ENCODE results near the gene RASAL2. TPM values are rescaled to one million over a fixed set of nuclear protein-coding genes. Genes with fewer than 3 reads are reported as not detected.

The RASAL2 gene
- total and polyA plus RNA-seq, 4 donors, result 21.6 to 32.6 (median 28.7) TPM

DNA sequence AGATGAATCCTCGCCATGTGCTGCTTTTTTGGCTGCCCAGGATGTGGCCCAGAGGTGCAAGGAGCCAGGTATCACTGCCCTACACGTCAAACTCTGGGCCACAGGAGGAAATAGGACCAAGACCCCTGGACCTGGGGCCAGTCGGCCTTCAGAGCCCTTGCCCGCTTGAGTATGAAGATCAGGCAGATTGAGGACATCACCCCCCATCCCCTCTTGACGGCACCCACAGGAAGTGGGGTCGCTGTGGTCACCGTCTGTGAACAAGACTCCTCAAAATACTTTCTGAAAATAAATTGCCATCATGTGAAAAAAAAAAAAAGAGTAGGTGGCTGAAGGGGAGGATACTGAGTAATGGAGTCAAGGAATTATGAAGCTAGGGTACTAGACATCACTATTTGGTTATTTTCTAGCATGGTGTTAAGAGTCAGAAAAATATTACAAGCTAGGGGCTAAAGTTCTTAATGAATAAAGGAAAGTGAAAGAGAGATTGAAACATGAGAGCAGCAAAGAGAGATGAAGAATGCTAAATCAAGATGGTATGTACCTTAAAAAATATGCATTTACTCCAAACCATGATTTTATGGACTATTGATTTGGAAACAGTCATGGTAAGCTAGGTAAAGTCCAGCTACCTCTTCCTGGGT, 318.0 kb downstream of the RASAL2 start:
- Histone ChIP-seq H3K27ac (ENCODE audit: low read depth, low read length) (no peak overlapping the region), H3K36me3 (ENCODE audit: control insufficient read depth, insufficient read depth, low read length) (no peaks in the 10 kb centered on the region), H3K4me3 (ENCODE audit: low read depth, low read length) (no peak overlapping the region), H3K4me1 (ENCODE audit: control insufficient read depth, insufficient read depth, low read length) (no peaks in the 10 kb centered on the region), H3K27me3 (ENCODE audit: control insufficient read depth, insufficient read depth, low read length) (no peaks in the 10 kb centered on the region), H3K9me3 (ENCODE audit: control insufficient read depth, insufficient read depth, low read length) (peaks cover 10% of the 10 kb centered on the region)
- DNase-seq (ENCODE audit: low read depth in 4 of 6, low spot score in 6 of 6), result no peak
- WGBS (ENCODE audit: insufficient coverage), result 96% methylated on average over 4 of the region's 7 CpGs

DNA sequence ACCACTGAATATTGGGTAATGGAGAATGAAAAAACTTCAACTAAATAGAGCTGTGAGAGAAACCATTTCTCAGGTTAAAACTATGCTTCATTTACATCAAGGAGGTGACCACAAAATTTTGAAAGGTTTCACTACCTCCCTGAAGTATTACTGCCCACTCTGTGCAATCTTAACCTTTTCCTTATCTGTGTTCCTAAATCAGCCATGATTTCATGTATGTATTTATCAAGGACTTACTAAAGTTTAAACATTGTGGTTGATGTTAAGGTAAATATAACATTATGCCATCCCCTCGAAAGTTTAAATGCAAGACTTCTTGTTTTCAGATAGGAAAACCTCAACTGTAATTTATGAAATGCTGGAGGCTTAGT, 318.5 kb downstream of the RASAL2 start:
- Histone ChIP-seq H3K36me3 (ENCODE audit: control insufficient read depth, insufficient read depth, low read length) (no peaks in the 10 kb centered on the region), H3K9me3 (ENCODE audit: control insufficient read depth, insufficient read depth, low read length) (peaks cover 12% of the 10 kb centered on the region), H3K27me3 (ENCODE audit: control insufficient read depth, insufficient read depth, low read length) (no peaks in the 10 kb centered on the region), H3K4me1 (ENCODE audit: control insufficient read depth, insufficient read depth, low read length) (no peaks in the 10 kb centered on the region), H3K27ac (ENCODE audit: low read depth, low read length) (no peak overlapping the region), H3K4me3 (ENCODE audit: low read depth, low read length) (no peak overlapping the region)
- no CpG with 5 or more reads among the region's 1 CpG for WGBS (ENCODE audit: insufficient coverage)
- DNase-seq (ENCODE audit: low read depth in 4 of 6, low spot score in 6 of 6), result no peak

DNA sequence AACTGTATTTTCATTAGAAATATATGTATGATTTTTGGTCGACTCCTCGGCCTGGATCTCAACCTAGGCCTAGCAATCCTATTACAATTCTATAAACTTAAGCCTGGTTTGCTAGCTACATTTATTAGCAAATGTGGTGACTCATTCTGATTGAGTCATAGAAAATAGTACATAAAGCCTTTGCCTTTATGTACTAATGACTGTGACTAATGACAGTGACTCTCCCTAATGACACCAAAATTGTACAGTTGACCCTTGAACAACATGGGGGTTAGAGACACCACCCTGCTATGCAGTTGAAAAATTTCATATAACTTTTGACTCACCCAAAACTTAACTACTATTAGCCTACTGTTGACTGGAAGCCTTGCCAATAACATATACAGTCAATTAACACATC, 324.0 kb downstream of the RASAL2 start:
- no CpG with 5 or more reads among the region's 2 CpGs for WGBS (ENCODE audit: insufficient coverage)
- Histone ChIP-seq H3K27ac (ENCODE audit: low read depth, low read length) (no peak overlapping the region), H3K9me3 (ENCODE audit: control insufficient read depth, insufficient read depth, low read length) (peaks cover 12% of the 10 kb centered on the region), H3K4me1 (ENCODE audit: control insufficient read depth, insufficient read depth, low read length) (no peaks in the 10 kb centered on the region), H3K36me3 (ENCODE audit: control insufficient read depth, insufficient read depth, low read length) (no peaks in the 10 kb centered on the region), H3K4me3 (ENCODE audit: low read depth, low read length) (no peak overlapping the region), H3K27me3 (ENCODE audit: control insufficient read depth, insufficient read depth, low read length) (no peaks in the 10 kb centered on the region)
- DNase-seq (ENCODE audit: low read depth in 4 of 6, low spot score in 6 of 6), result no peak

DNA sequence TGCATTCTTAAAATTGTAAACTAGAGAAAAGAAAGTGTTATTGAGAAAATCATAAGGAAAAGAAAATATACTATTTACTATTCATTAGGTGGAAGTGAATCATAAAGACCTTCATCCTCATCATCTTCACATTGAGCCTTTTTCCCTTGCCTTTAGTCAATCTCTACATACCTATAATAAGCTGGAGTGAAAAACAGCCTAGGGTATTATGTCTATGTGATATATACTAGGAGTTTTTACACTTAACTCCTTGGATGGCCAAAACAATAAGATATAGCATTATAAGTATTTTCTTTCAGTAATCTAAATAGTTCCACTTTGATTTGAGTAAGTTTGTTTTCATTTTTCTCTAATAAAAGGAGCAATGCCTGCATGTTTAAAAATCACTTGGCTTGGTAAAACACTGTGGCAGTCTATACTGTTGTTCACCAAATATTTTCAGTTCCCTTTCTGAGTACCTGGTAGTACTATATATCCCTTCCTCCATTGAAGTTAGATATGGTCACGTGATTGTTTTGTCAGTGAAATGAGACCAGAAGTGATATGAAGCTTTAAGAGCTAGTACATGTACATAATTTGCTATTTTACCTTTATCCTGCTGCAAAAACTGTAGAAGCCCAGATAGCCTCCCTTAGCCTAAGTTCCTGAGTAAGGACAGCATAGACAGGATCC, 324.5 kb downstream of the RASAL2 start:
- Histone ChIP-seq H3K27me3 (ENCODE audit: control insufficient read depth, insufficient read depth, low read length) (no peaks in the 10 kb centered on the region), H3K27ac (ENCODE audit: low read depth, low read length) (no peak overlapping the region), H3K9me3 (ENCODE audit: control insufficient read depth, insufficient read depth, low read length) (peaks cover 12% of the 10 kb centered on the region), H3K4me1 (ENCODE audit: control insufficient read depth, insufficient read depth, low read length) (no peaks in the 10 kb centered on the region), H3K4me3 (ENCODE audit: low read depth, low read length) (no peak overlapping the region), H3K36me3 (ENCODE audit: control insufficient read depth, insufficient read depth, low read length) (no peaks in the 10 kb centered on the region)
- DNase-seq (ENCODE audit: low read depth in 4 of 6, low spot score in 6 of 6), result no peak
- no CpG with 5 or more reads among the region's 1 CpG for WGBS (ENCODE audit: insufficient coverage)

DNA sequence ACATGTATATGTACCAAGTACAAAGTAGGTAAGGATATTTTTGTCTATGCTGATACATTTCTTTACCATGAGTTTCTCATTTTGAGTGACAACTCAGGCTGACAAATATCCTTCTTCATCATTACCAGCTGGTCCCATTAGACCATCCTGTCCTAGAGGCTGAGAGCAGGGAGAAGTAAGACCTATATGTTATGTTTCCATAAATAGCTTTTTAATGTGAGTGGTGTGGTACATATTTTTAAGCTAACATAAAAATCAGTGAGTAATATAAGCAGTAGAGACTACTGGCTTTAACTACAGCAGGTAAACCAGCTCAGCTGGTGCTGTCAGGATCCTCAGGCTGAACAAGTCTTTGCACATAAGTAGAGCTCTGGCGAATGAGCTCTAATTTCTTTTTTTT, 340.5 kb downstream of the RASAL2 start:
- Histone ChIP-seq H3K36me3 (ENCODE audit: control insufficient read depth, insufficient read depth, low read length) (no peaks in the 10 kb centered on the region), H3K9me3 (ENCODE audit: control insufficient read depth, insufficient read depth, low read length) (no peaks in the 10 kb centered on the region), H3K4me3 (ENCODE audit: low read depth, low read length) (no peak overlapping the region), H3K4me1 (ENCODE audit: control insufficient read depth, insufficient read depth, low read length) (no peaks in the 10 kb centered on the region), H3K27ac (ENCODE audit: low read depth, low read length) (no peak overlapping the region), H3K27me3 (ENCODE audit: control insufficient read depth, insufficient read depth, low read length) (no peaks in the 10 kb centered on the region)
- peak in 1 of 6 donors; percentile 12 for DNase-seq (ENCODE audit: low read depth in 4 of 6, low spot score in 6 of 6)
- WGBS (ENCODE audit: insufficient coverage), result no CpG with 5 or more reads among the region's 1 CpG

DNA sequence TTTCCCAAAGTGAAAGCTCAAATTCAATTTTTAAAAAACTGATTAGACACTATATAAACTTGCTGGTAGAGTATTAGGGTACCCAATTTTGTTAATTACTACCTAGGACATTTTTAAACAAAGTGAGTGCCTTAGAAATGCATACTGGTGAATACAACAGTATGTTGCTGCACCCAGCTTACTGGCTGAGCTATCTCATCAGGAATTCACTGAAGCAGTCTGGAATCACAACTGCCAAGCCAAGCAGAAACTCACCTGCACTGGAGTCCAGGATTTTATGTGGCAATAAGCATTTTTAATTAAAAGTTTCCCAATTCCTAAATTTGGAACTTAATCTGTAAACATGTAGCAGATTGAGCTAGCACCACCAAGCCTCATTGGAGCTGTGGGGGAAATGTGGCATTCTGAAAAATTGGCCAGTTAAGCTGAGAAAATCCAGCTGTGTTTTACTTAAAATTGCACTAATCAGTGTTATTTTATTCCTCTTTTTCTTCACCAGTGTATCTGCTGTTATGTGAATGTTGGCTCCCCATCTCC, 341.1 kb downstream of the RASAL2 start:
- Histone ChIP-seq H3K27ac (ENCODE audit: low read depth, low read length) (no peak overlapping the region), H3K4me1 (ENCODE audit: control insufficient read depth, insufficient read depth, low read length) (no peaks in the 10 kb centered on the region), H3K27me3 (ENCODE audit: control insufficient read depth, insufficient read depth, low read length) (no peaks in the 10 kb centered on the region), H3K4me3 (ENCODE audit: low read depth, low read length) (no peak overlapping the region), H3K9me3 (ENCODE audit: control insufficient read depth, insufficient read depth, low read length) (no peaks in the 10 kb centered on the region), H3K36me3 (ENCODE audit: control insufficient read depth, insufficient read depth, low read length) (no peaks in the 10 kb centered on the region)
- peak in 3 of 6 donors; percentile 4 to 71 (median 37) for DNase-seq (ENCODE audit: low read depth in 4 of 6, low spot score in 6 of 6)

DNA sequence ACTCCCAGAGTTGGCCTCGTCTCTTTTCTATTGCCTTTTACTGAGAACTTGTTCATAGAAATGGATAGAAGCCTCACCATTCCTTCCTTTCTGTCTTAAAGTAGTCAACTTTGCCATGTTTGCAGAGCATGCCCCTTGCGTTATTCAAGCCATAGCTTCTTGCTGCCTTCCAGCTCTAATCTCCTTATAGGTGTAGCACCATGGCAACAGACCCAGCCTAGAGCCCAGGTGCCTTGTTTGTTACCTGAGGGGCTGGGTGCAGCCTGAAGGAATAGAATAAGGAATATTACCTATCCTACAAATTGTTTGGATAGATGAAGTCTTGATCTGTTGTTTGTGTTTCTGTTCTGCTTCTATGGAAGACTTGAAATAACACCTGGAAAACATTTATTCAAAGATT, 343.0 kb downstream of the RASAL2 start:
- no peak for DNase-seq (ENCODE audit: low read depth in 4 of 6, low spot score in 6 of 6)
- H3K27me3 ChIP-seq (ENCODE audit: control insufficient read depth, insufficient read depth, low read length), result no peaks in the 10 kb centered on the region
- no peak overlapping the region for H3K4me3 ChIP-seq (ENCODE audit: low read depth, low read length)
- peaks cover 3% of the 10 kb centered on the region for H3K36me3 ChIP-seq (ENCODE audit: control insufficient read depth, insufficient read depth, low read length)
- H3K9me3 ChIP-seq (ENCODE audit: control insufficient read depth, insufficient read depth, low read length), result no peaks in the 10 kb centered on the region
- WGBS (ENCODE audit: insufficient coverage), result 95% methylated on average over 2 of the region's 2 CpGs
- no peak overlapping the region for H3K27ac ChIP-seq (ENCODE audit: low read depth, low read length)
- no peaks in the 10 kb centered on the region for H3K4me1 ChIP-seq (ENCODE audit: control insufficient read depth, insufficient read depth, low read length)

DNA sequence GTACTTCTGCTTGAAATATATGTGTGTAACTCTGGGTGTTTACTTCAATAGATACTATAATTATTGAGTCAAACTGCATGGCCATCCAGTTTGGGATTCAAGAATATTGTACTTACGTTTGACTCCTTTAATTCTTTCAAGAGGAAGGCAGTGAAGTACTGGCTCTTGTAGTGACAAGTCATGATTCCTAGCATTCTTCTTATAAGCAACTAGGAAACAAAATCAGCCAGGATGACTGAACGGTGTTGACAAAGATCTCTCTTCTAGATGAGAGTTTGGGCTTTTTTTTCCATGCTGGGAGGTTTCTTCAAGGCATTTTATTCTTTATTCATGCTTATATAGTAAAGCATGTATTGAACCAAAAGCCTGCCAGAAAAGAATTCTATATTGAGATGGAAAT, 344.5 kb downstream of the RASAL2 start:
- DNase-seq (ENCODE audit: low read depth in 4 of 6, low spot score in 6 of 6), result peak in 1 of 6 donors; percentile 10
- no CpG with 5 or more reads among the region's 2 CpGs for WGBS (ENCODE audit: insufficient coverage)
- Histone ChIP-seq H3K4me3 (ENCODE audit: low read depth, low read length) (no peak overlapping the region), H3K9me3 (ENCODE audit: control insufficient read depth, insufficient read depth, low read length) (no peaks in the 10 kb centered on the region), H3K36me3 (ENCODE audit: control insufficient read depth, insufficient read depth, low read length) (peaks cover 4% of the 10 kb centered on the region), H3K27ac (ENCODE audit: low read depth, low read length) (no peak overlapping the region), H3K4me1 (ENCODE audit: control insufficient read depth, insufficient read depth, low read length) (no peaks in the 10 kb centered on the region), H3K27me3 (ENCODE audit: control insufficient read depth, insufficient read depth, low read length) (no peaks in the 10 kb centered on the region)

DNA sequence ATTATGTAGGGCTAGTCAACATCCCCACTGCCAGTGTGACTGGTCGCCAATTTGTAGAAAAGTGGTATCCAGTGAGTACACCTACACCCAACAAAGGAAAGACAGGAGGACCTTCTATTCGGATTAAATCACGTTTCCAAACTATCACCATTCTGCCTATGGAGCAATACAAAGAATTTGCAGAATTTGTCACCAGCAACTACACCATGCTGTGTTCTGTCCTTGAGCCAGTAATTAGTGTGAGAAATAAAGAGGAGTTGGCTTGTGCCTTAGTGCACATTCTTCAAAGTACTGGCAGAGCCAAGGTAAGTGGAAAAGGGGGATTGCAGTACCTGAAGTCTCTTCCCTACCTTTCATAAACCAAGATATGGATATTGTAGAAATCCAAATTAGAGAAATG, 349.0 kb downstream of the RASAL2 start:
- Histone ChIP-seq H3K4me3 (ENCODE audit: low read depth, low read length) (no peak overlapping the region), H3K27ac (ENCODE audit: low read depth, low read length) (no peak overlapping the region), H3K36me3 (ENCODE audit: control insufficient read depth, insufficient read depth, low read length) (peaks cover 4% of the 10 kb centered on the region), H3K9me3 (ENCODE audit: control insufficient read depth, insufficient read depth, low read length) (no peaks in the 10 kb centered on the region), H3K27me3 (ENCODE audit: control insufficient read depth, insufficient read depth, low read length) (no peaks in the 10 kb centered on the region), H3K4me1 (ENCODE audit: control insufficient read depth, insufficient read depth, low read length) (no peaks in the 10 kb centered on the region)
- DNase-seq (ENCODE audit: low read depth in 4 of 6, low spot score in 6 of 6), result no peak
- WGBS (ENCODE audit: insufficient coverage), result 80% methylated on average over 1 of the region's 3 CpGs

DNA sequence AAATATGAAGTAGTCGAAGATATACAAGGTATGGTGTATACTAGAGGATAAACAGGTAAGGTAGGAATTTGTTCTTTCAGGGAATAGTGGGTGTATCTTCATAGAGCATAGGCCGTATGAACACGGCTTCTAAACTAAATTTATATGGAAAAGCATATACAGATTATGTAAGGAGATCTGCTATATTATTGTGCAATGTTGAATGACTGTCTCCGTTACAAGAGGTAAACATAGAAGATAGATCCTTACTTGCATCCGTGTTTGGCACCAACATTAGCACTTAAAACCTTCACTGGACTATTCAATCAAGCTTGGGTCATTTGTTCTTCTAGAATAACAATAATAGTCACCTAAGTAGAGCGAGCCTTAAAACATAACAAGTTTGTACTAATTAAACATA, 357.0 kb downstream of the RASAL2 start:
- Histone ChIP-seq H3K27me3 (ENCODE audit: control insufficient read depth, insufficient read depth, low read length) (no peaks in the 10 kb centered on the region), H3K4me1 (ENCODE audit: control insufficient read depth, insufficient read depth, low read length) (no peaks in the 10 kb centered on the region), H3K36me3 (ENCODE audit: control insufficient read depth, insufficient read depth, low read length) (peaks cover 2% of the 10 kb centered on the region), H3K27ac (ENCODE audit: low read depth, low read length) (no peak overlapping the region), H3K9me3 (ENCODE audit: control insufficient read depth, insufficient read depth, low read length) (no peaks in the 10 kb centered on the region), H3K4me3 (ENCODE audit: low read depth, low read length) (no peak overlapping the region)
- DNase-seq (ENCODE audit: low read depth in 4 of 6, low spot score in 6 of 6), result no peak
- 100% methylated on average over 2 of the region's 6 CpGs for WGBS (ENCODE audit: insufficient coverage)

Data from spinal cord (tissue), 10 donors.